GM11168 (cell line): ENCODE data around the gene PCID2.
"Not testable (repeated sequence)": the region's sequence is repeated elsewhere in the genome, so short reads cannot be mapped to it uniquely, and the experiment has no call there.

Source experiments
- in situ Hi-C: fragments of 300-500 bp; cut with MboI; formaldehyde crosslinking; loops from one replicate; pipeline ENCODE4 v1.12.0; 2022; ENCODE audit warnings: low sequenced_read_pairs; ENCODE audit not compliant: unreplicated experiment

The PCID2 gene

GRCh38 chr13:113168211-113168610 is 40.3 kb downstream of the PCID2 start:
- in situ Hi-C loops = no loop called here

- in situ Hi-C loops = no loop called here
Observed at GRCh38 chr13:113167575-113167974, 40.9 kb downstream of the PCID2 start.

GRCh38 chr13:113167155-113167554 is 41.3 kb downstream of the PCID2 start:
- in situ Hi-C loops = no loop called here

GRCh38 chr13:113166681-113167080 is 41.8 kb downstream of the PCID2 start:
- in situ Hi-C loops = no loop called here

- in situ Hi-C loops = no loop called here
Observed at GRCh38 chr13:113166266-113166665, 42.2 kb downstream of the PCID2 start.

- in situ Hi-C loops = no loop called here
Observed at GRCh38 chr13:113164492-113164891, 44.0 kb downstream of the PCID2 start.

- in situ Hi-C loops = no loop called here
Observed at GRCh38 chr13:113162783-113163685, 45.4 kb downstream of the PCID2 start.

- in situ Hi-C loops = not testable (repeated sequence)
Observed at GRCh38 chr13:113161975-113162374, 46.5 kb downstream of the PCID2 start.

- in situ Hi-C loops = no loop called here
Observed at GRCh38 chr13:113161433-113161832, 47.0 kb downstream of the PCID2 start.

- in situ Hi-C loops = no loop called here
Observed at GRCh38 chr13:113160983-113161382, 47.5 kb downstream of the PCID2 start.

GRCh38 chr13:113159701-113160100 is 48.8 kb downstream of the PCID2 start:
- in situ Hi-C loops = no loop called here

GRCh38 chr13:113158946-113159345 is 49.5 kb downstream of the PCID2 start:
- in situ Hi-C loops = no loop called here

GRCh38 chr13:113157929-113158747 is 50.3 kb downstream of the PCID2 start, which contains the start of gene PROZ:
PROZ (plus strand) TSS chr13:113158648; CDS start chr13:113158661, 13 bp downstream.
- in situ Hi-C loops = no loop called here

GRCh38 chr13:113157206-113157928 is 51.1 kb downstream of the PCID2 start:
- in situ Hi-C loops = no loop called here

- in situ Hi-C loops = no loop called here
Observed at GRCh38 chr13:113155982-113156655, 52.4 kb downstream of the PCID2 start.

GRCh38 chr13:113155201-113155600 is 53.3 kb downstream of the PCID2 start:
- in situ Hi-C loops = no loop called here

- in situ Hi-C loops = no loop called here
Observed at GRCh38 chr13:113153810-113154748, 54.4 kb downstream of the PCID2 start.

- in situ Hi-C loops = no loop called here
Observed at GRCh38 chr13:113152984-113153809, 55.3 kb downstream of the PCID2 start.
